ENCODE data around the gene GORAB. TPM values are rescaled to one million over a fixed set of nuclear protein-coding genes. Genes with fewer than 3 reads are reported as not detected.

The GORAB gene
- total RNA-seq (2021; fragmentation: NEBNext Ultra II Directional; extraction: Animal tissue kit (Norgen Biotek cat#: 25700)) (9.6 and 12.4 TPM in 2 replicates), polyA plus RNA-seq (2011; rRNA removed) (2.4 and 4.0 TPM in 2 replicates), polyA minus RNA-seq (2011; rRNA and poly(A)+ RNA removed) (10.2 and 13.9 TPM in 2 replicates)
- 9.5 TPM for polyA plus RNA-seq (2011; cell fraction: cytosol; rRNA removed)
- 5.8 TPM for polyA plus RNA-seq (2011; cell fraction: nucleus; rRNA removed)
- 7.8 to 14.5 TPM (median 9.1 TPM) in 4 replicates for polyA plus RNA-seq (2012, experiment 1 of 2)
- polyA plus RNA-seq (2012, experiment 2 of 2) = 0.84 TPM
- 10.7 TPM for polyA plus RNA-seq (2013, experiment 1 of 2)
- 9.8 TPM for polyA plus RNA-seq (2013, experiment 2 of 2)
- polyA minus RNA-seq (2011; cell fraction: cytosol; rRNA and poly(A)+ RNA removed) = 5.3 TPM
- 19.4 TPM for polyA minus RNA-seq (2011; cell fraction: nucleus; rRNA and poly(A)+ RNA removed)
- long read RNA-seq, experiment 1, partial matches to known transcripts = 6 of 9 reads
- long read RNA-seq, experiment 1, other reads (novel, unspliced or antisense) = 1 of 9 reads
- long read RNA-seq, experiment 2, partial matches to known transcripts = 20 of 24 reads
- long read RNA-seq, experiment 2, other reads (novel, unspliced or antisense) = 2 of 24 reads

GRCh38 chr1:170531758-170532657 lies at the start of gene GORAB:
Gene GORAB (plus strand): TSS chr1:170532166. CDS start chr1:170532224, 58 bp downstream.
- H4K91ac ChIP-seq (replicated peaks; ENCODE audit: insufficient read length, low read length) = peak within 1 kb of the TSS; percentile 77
- no peaks in the 10 kb centered on the region for H3K27me3 ChIP-seq (replicated peaks in 1 of 4; ENCODE audit: control insufficient read depth in 3 of 4, extremely low read depth in 1 of 4, insufficient read depth in 3 of 4, low read length in 3 of 4)
- H4K20me1 ChIP-seq (replicated peaks in 1 of 2; ENCODE audit: control insufficient read depth in 1 of 2, insufficient read depth in 2 of 2, low read length in 2 of 2) = no peaks in the 10 kb centered on the region
- no peak within 1 kb of the TSS for H3K23ac ChIP-seq (ENCODE audit: insufficient read length)
- no peaks in the 10 kb centered on the region; the same call in 1 of the 2 replicates for H3K79me1 ChIP-seq (ENCODE audit: low read depth, low read length)
- no peak within 1 kb of the TSS for H2BK120ac ChIP-seq (replicated peaks; ENCODE audit: low read depth, low read length)
- no peak within 1 kb of the TSS for H3K14ac ChIP-seq (ENCODE audit: insufficient read length)
- H3K18ac ChIP-seq (ENCODE audit: extremely low read depth, low read length) = peak within 1 kb of the TSS; percentile 98
- peak; percentile 60 to 90 for DNase-seq (ENCODE audit: low read depth in 1 of 2, low spot score in 2 of 2)
- peak within 1 kb of the TSS; percentile 96 for H2AFZ ChIP-seq (ENCODE audit: low read length)
- H3K9ac ChIP-seq (replicated peaks in 1 of 4; ENCODE audit: extremely low read depth in 1 of 4, low read depth in 3 of 4, low read length in 3 of 4) = peak within 1 kb of the TSS; percentile 72 to 95 (median 88)
- H3K4me1 ChIP-seq (replicated peaks in 1 of 4; ENCODE audit: control insufficient read depth in 3 of 4, insufficient read depth in 4 of 4, low read length in 3 of 4) = peaks cover 0 to 4% (median 0%) of the 10 kb centered on the region in 4 experiments; a peak in 2 of 7 replicates
- H3K27ac ChIP-seq (ENCODE audit: low read depth, low read length) = peak within 1 kb of the TSS; percentile 97
- peak within 1 kb of the TSS; percentile 55 to 91 (median 64) for H3K4me3 ChIP-seq (ENCODE audit: extremely low read depth in 1 of 4, insufficient read depth in 2 of 4, low read depth in 3 of 4, low read length in 4 of 4)
- H3K4ac ChIP-seq (replicated peaks; ENCODE audit: insufficient read length, low read depth, low read length) = peak within 1 kb of the TSS; percentile 42
- H2BK5ac ChIP-seq (ENCODE audit: low read depth, low read length) = peak within 1 kb of the TSS; percentile 98
- ChIA-PET POLR2A (ENCODE audit: partially characterized antibody) (interaction anchor here (0.6 to 2.3 kb wide), 7 partner anchors 12 to 737 kb away, joined by 3 to 6 read pairs (median 3); partner anchors contain the start of genes METTL18 and SCYL3), CTCF (ENCODE audit: partially characterized antibody) (interaction anchor here (0.6 to 1.0 kb wide), 2 partner anchors 458 to 564 kb away, joined by 3 read pairs; partner anchors contain the start of gene KIFAP3)
- peak within 1 kb of the TSS; percentile 78 to 88 for H3K4me2 ChIP-seq (ENCODE audit: insufficient read depth in 1 of 2, low read depth in 2 of 2, low read length in 2 of 2)
- peaks cover 13 to 47% of the 10 kb centered on the region in 2 experiments; a peak in 3 of 4 replicates for H3K79me2 ChIP-seq (ENCODE audit: control insufficient read depth in 1 of 2, insufficient read depth in 2 of 2, low read length in 2 of 2)
- FAIRE-seq = peak; percentile 66
- H2BK12ac ChIP-seq (ENCODE audit: low read depth, low read length) = peak within 1 kb of the TSS; percentile 95
- no peaks in the 10 kb centered on the region for H3K9me3 ChIP-seq (ENCODE audit: insufficient read depth in 2 of 2, low read depth in 1 of 2, low read length in 1 of 2)
- H3K56ac ChIP-seq (replicated peaks; ENCODE audit: insufficient read length, low read depth, low read length) = peak within 1 kb of the TSS; percentile 11
- H3K23me2 ChIP-seq (ENCODE audit: low read depth, low read length) = peaks cover 11% of the 10 kb centered on the region
- peaks cover 0 to under 1% (median 0%) of the 10 kb centered on the region in 4 experiments; a peak in 1 of 8 replicates for H3K36me3 ChIP-seq (ENCODE audit: control insufficient read depth in 2 of 4, insufficient read depth in 4 of 4, low read length in 3 of 4)
- peak within 1 kb of the TSS; percentile 84 for H4K8ac ChIP-seq (ENCODE audit: extremely low read depth, insufficient read depth, low read length)
- peak within 1 kb of the TSS; percentile 98 for H4K5ac ChIP-seq (ENCODE audit: insufficient read length, low read depth, low read length)
- H2BK20ac ChIP-seq (ENCODE audit: low read length) = no peak within 1 kb of the TSS
- 1% methylated on average over 36 of the region's 36 CpGs; no CpG with 5 or more reads in 1 of the 2 experiments for WGBS, 2 experiments (ENCODE audit: extremely low coverage in 1 of 2, insufficient coverage in 1 of 2, insufficient read length in 1 of 2, insufficient replicate concordance in 2 of 2, low coverage in 1 of 2, low lambda C conversion rate in 2 of 2, missing lambda C conversion rate in 1 of 2)
- peak within 1 kb of the TSS; percentile 48; the same call in 1 of the 2 replicates for H2BK15ac ChIP-seq (ENCODE audit: low read length)
- no peak within 1 kb of the TSS for H2AK5ac ChIP-seq (ENCODE audit: low read depth, low read length)
- TF ChIP-seq POLR2AphosphoS5 (IDR thresholded peaks at IDR 0.05; ENCODE audit: low read depth, low read length) (peak; percentile 88), MAFK (IDR thresholded peaks at IDR 0.05; ENCODE audit: low read depth, low read length) (no peak), BCL11A (IDR thresholded peaks at IDR 0.05; ENCODE audit: low read depth in 2 of 2, low read length in 2 of 2) (no peak), SP2 (IDR thresholded peaks at IDR 0.05; ENCODE audit: low read length) (no peak), NRF1 (IDR thresholded peaks at IDR 0.05; ENCODE audit: low read depth, low read length) (no peak), PHF8 (conservative IDR thresholded peaks at IDR 0.05; ENCODE audit: low read depth, low read length) (peak; percentile 87), BACH1 (IDR thresholded peaks at IDR 0.05; ENCODE audit: low read length) (no peak), TAF1 (IDR thresholded peaks at IDR 0.05; ENCODE audit: low read depth, low read length) (peak; percentile 92), EZH2 (IDR thresholded peaks at IDR 0.05; ENCODE audit: low read depth, low read length, severe bottlenecking) (no peak)

Data from H1 (cell line).